WI38 (cell line): ENCODE measurements around the gene MGLL.

Experiments
- H3K4me3 ChIP-seq: 2 replicates; pipeline ENCODE4 v1.5.1; 2011; ENCODE audit warnings: low read depth, mild to moderate bottlenecking, control low read depth, low read length
- TF ChIP-seq, protein P1 (sequence below): IDR thresholded peaks from 2 replicates; pipeline ENCODE4 v1.5.1; 2012; ENCODE audit warnings: low read depth, mild to moderate bottlenecking, control low read depth, low read length

MGLL gene

DNA sequence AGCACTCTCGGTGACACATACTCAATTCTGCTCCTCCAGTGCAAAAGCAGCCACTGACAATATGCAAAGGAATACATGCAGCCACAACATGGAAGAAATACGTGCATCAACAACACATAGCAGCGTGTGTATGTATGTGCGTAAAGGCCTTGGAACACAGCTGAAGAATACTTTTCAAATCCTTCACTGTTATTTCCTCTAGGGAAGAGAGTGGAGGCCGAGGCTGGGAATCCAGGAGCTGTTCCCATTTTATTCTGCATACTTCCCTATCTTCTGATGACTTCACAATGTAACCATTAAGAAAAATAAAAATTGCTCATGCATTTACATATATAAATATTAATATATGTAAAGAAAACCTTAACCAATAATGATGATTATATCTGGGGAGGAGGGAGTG is 36.6 kb upstream of the MGLL start:
- no peak overlapping the region for H3K4me3 ChIP-seq
- TF ChIP-seq, protein P1, sequence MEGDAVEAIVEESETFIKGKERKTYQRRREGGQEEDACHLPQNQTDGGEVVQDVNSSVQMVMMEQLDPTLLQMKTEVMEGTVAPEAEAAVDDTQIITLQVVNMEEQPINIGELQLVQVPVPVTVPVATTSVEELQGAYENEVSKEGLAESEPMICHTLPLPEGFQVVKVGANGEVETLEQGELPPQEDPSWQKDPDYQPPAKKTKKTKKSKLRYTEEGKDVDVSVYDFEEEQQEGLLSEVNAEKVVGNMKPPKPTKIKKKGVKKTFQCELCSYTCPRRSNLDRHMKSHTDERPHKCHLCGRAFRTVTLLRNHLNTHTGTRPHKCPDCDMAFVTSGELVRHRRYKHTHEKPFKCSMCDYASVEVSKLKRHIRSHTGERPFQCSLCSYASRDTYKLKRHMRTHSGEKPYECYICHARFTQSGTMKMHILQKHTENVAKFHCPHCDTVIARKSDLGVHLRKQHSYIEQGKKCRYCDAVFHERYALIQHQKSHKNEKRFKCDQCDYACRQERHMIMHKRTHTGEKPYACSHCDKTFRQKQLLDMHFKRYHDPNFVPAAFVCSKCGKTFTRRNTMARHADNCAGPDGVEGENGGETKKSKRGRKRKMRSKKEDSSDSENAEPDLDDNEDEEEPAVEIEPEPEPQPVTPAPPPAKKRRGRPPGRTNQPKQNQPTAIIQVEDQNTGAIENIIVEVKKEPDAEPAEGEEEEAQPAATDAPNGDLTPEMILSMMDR, result no peak

DNA sequence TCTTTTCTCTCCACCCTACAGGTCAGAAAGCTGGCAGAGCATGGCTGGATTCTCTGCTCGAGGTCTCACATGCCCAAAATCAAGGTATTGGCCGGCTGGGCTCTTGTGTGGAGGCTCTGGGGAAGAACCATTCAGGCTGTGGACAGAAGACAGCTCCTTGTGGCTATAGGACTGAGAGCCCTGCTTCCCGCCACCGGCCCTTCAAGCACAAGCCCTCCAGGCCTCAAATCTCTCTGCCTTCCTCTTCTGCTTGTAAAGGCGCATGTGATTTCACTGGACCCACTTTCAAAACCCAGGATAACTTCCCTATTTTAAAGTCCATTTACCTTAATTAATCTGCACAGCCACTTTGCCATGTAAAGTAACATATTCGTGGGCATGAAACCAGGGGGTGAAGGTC is 36.2 kb upstream of the MGLL start:
- no peak overlapping the region for H3K4me3 ChIP-seq
- TF ChIP-seq, protein P1, result no peak

DNA sequence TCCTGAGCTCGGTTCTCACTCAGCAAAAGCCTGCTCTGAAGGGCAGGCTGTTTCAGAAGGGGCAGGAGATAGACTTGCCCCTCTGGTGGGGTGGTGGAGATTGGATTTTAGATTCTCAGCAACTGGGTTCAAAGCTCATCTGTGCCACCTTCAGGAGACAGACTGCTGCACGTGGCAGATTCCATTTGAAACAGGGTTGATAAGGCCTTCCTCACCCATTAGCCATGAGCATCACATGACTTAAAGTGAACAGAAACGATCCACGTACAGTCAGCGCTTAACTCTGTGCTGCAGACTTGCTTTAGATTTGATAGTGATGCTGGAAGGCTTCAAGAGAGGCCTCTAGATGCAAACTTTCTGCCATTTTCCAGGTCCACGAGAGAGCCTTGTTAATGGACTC is 35.0 kb upstream of the MGLL start:
- H3K4me3 ChIP-seq, result no peak overlapping the region
- TF ChIP-seq, protein P1, result no peak

DNA sequence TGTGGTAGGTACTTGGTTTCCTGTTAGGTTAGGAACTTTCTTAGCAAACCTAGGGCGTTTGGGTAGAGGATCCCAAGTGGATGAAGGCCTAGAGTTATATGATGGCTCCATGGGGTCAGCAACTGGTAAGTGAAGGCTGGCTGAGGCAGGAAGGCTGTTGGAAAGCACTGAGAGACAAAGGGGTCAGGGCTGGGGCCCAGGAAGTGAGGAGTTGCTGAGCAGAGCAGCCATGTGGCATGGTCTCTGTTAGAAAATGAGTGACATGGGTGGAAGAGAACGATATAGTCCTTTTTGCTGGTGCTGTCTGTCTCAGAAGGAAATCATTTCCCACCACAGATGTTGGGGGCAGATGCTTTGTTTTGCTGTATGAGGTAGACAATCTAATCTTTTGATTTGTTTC is 34.5 kb upstream of the MGLL start:
- H3K4me3 ChIP-seq, result no peak overlapping the region
- TF ChIP-seq, protein P1, result no peak

DNA sequence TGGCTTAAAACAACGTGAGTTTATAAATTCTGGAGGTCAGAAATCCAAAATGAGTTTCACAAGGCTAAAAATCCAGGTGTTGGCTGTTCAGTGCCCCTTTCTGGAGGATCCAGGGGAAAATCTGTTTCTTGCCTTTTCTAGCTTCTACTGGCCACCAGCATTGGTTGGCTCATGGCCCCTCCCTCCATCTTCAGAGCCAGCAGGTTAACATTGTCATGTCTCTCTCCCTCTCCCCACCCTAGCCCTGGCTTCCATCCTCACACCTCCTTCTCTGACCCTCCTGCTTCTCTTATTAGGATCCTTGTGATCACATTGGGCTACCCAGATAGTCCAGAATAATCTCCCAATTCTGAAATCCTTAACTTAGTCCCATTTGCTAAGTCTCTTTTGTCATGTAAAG is 32.9 kb upstream of the MGLL start:
- H3K4me3 ChIP-seq, result no peak overlapping the region
- TF ChIP-seq, protein P1, result no peak

DNA sequence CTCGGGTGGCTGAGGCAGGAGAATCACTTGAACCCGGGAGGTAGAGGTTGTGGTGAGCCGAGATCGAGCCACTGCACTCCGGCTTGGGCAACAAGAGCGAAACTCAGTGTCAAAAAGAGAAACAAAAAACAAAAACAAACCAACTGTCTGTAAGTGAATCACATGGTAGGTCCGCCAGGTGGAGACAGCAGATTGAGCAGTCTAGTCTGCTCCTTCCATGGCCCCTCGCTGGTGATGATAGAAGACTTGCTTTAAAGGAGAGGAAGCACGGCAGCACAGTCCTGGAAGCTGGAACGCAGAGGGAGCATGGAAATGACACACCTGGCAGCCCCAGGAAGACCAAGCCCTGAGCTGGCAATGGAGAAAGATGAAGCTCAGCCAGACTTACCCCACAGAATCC is 31.4 kb upstream of the MGLL start:
- no peak overlapping the region for H3K4me3 ChIP-seq
- TF ChIP-seq, protein P1, result no peak

DNA sequence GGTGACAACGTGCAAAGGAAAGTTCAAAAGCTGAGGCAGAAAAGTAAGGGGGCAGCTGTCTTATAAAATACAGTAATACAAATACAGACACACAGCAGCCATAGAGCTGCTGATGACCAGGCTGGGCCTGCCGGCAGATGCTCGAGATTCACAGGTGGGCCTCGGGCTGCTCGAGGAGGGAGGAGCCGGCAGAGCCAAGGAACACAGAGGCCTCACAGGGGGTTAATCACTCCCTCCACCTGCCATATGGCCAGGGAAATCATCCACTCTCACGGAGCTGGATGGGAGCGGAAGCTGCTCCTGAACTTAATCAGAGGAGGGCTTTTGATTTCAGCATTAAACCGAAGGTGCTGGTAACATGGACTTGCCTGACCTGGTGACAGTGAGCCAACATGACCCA is 29.6 kb upstream of the MGLL start:
- no peak overlapping the region for H3K4me3 ChIP-seq
- TF ChIP-seq, protein P1, result no peak
